Measurements from ENCODE around the gene UPK1B.

DNA sequence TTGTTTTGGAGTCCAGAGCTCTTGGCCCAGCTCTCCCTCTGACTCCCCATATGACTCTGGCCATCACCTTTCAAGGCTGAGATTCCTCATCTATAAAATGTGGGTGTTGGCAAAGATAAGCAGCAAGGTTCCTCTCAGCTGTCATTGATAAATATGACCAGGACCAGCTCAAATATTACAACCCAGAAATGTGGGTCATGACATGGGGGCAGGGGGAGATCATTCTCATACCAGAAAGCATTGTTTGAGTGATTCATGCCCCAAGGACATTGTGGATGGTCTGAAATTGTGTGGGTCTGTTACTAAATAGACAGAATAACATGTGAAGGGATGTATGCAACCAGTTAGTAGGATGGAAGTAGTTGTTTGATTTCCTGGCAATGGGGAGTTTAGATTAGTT is 13.9 kb downstream of the UPK1B start:
- TF ChIP-seq, protein P1, sequence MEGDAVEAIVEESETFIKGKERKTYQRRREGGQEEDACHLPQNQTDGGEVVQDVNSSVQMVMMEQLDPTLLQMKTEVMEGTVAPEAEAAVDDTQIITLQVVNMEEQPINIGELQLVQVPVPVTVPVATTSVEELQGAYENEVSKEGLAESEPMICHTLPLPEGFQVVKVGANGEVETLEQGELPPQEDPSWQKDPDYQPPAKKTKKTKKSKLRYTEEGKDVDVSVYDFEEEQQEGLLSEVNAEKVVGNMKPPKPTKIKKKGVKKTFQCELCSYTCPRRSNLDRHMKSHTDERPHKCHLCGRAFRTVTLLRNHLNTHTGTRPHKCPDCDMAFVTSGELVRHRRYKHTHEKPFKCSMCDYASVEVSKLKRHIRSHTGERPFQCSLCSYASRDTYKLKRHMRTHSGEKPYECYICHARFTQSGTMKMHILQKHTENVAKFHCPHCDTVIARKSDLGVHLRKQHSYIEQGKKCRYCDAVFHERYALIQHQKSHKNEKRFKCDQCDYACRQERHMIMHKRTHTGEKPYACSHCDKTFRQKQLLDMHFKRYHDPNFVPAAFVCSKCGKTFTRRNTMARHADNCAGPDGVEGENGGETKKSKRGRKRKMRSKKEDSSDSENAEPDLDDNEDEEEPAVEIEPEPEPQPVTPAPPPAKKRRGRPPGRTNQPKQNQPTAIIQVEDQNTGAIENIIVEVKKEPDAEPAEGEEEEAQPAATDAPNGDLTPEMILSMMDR (conservative IDR thresholded peaks at IDR 0.05), result no peak
- no peak for TF ChIP-seq ZFX (IDR thresholded peaks at IDR 0.05)

Measured in C4-2B (cell line).